GM12875 (cell line): Measurements from ENCODE around the gene OXSM.

ENCODE experiments used
- H3K4me3 ChIP-seq: one replicate; pipeline ENCODE4 v1.5.1; 2011; ENCODE audit warnings: low read depth, low read length, control low read depth
- CTCF ChIP-seq: IDR thresholded peaks from 2 replicates; pipeline ENCODE4 v1.5.1; 2011; ENCODE audit warnings: low read depth, mild to moderate bottlenecking, control low read depth, inconsistent platforms, low read length, moderate library complexity, borderline replicate concordance; ENCODE audit not compliant: insufficient read depth

Gene OXSM

DNA sequence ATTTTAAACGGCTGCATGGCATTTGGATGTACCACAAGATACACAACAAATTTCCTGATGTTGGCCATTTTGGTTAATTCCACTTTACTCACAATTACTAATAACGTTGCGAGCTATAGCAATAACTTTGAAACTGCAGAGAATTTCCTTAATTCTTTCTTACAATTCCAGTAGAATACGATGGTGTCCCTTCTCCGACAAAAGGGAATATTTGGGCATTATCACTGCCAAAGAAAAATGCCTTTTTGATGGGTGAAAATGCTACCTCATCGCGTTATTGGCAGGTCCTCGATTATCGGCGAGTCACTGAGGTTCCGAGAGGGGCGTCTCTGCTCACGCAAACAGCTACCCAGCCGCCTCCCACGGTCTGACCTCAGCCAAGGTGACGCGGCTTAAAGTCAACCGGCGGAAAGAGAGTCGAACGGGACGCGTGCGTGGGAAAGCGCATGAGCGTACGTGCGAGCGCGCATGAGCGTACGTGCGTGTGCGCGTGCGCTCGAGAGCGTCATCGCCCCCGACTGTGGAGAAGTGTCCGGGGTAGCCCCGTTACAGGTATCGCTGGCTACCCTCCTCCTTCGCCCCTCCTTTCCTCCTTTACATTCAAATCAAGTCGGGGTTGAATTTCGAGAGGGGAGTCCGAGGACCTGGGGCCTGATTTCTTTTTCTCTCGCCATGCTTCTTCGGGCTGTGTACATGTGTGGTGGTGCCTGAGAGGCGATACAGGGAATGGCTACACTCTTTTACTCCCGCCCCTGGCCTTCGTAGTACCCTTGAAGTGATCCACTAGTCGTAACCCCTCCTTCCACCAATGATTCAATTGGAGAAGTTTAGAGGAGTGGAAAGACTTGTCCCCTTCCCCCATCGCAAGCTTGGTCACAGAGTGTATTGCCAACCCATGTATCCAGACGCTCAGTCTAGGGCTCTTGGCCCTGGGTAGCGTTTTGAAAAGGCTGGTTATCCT is at the start of gene OXSM:
OXSM (plus strand) TSS at position 495 of the 961 bp plus-strand sequence. CDS start 931 bp downstream, outside the sequence.
- no peak for TF ChIP-seq CTCF
- H3K4me3 ChIP-seq = peak within 1 kb of the TSS; percentile 54

DNA sequence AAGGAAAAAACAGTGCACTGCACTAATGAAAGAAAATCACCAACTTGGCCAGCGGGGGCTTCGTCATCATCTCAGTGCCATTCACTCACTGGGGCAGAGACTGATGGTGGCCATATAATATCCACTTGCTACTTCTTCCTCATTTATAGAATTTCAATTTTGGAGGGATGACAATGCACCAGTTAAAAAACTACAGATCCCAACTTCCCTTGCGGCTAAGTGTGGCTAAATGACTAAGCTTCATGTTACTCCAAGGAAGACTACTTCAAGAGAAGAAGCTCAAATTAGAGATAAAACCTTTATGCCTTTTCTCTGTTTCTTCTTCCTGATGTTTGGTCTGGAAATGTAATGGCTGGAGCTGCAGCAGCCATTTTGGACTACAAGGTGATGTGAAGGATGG is 45.4 kb upstream of the OXSM start:
- H3K4me3 ChIP-seq = no peak overlapping the region
- TF ChIP-seq CTCF = no peak

DNA sequence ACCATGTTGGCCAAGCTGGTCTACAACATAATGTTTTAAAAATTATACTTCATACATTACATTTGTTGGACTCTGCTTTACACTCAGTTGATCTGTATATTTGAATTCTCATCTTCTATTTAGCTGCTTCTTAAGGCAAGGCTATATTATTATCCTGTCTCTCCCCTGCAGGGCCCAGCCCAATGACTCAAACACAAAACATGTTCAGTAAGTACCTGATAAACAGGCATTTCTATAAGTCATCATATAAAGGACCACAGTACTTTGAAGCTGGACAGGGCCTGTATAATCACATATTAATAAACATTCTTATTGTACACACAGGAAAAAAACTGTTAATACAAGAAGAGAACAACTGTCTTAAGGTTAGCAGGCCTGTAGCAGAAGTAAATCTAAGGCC is 42.9 kb upstream of the OXSM start:
- TF ChIP-seq CTCF = no peak
- H3K4me3 ChIP-seq = no peak overlapping the region

- no peak for TF ChIP-seq CTCF
- H3K4me3 ChIP-seq = no peak overlapping the region
Observed at GRCh38 chr3:25748189-25748588, 41.7 kb upstream of the OXSM start.

DNA sequence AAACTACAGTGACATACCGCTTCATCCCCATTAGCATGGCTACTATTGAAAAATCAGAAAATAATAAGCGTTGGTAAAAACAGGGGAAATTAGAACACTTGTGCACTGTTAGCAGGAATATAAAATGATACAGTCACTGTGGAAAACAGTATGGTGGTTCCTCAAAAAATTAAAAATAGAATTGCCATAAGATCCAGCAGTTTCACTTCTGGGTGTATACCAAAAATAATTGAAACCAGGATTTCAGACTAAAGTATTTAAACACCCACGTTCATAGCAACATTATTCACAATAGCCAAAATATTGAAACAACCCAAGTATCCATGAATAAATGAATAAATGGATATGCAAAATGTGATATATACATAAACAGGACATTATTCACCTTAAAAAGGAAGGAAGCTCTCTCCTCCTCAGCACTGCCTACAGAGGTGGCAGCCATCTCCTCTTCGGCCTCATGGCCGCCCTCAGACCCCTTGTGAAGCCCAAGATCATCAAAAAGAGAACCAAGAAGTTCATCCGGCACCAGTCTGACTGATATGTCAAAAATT is 40.8 kb upstream of the OXSM start:
- H3K4me3 ChIP-seq = no peak overlapping the region
- TF ChIP-seq CTCF = no peak

- no peak overlapping the region for H3K4me3 ChIP-seq
- TF ChIP-seq CTCF = no peak
Observed at GRCh38 chr3:25751048-25751447, 38.8 kb upstream of the OXSM start.

DNA sequence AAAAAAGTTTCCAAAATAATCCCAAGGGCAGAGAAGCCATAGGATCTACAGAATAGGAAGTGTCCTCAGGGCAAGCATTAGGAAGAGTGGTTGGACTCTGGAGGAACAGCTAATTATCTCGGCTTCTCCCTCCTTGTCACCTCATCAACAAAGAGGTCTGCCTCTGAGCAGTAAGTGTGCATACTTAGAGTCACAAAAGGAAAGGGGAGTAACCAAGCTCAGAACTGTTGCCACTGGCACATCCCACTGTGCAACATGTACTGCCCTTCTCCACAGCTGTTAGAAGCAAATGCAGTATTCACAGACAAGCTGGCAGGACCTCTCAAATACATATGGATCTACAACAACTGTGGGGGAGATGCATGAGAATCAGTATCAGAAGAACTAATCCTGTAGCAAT is 38.2 kb upstream of the OXSM start:
- TF ChIP-seq CTCF = no peak
- no peak overlapping the region for H3K4me3 ChIP-seq
